Measurements from ENCODE around the gene HBA2. TPM values are rescaled to one million over a fixed set of nuclear protein-coding genes. Genes with fewer than 3 reads are reported as not detected.
"Not testable (repeated sequence)": the region's sequence is repeated elsewhere in the genome, so short reads cannot be mapped to it uniquely, and the experiment has no call there.

HBA2 gene
- total RNA-seq, 1 experiment from 2014 or later: not detected

DNA sequence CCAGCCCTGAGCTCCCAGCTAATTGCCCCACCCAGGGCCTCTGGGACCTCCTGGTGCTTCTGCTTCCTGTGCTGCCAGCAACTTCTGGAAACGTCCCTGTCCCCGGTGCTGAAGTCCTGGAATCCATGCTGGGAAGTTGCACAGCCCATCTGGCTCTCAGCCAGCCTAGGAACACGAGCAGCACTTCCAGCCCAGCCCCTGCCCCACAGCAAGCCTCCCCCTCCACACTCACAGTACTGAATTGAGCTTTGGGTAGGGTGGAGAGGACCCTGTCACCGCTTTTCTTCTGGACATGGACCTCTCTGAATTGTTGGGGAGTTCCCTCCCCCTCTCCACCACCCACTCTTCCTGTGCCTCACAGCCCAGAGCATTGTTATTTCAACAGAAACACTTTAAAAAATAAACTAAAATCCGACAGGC is 2.6 kb upstream of the HBA2 start:
- DNase-seq (ENCODE audit: low read depth): peak; percentile 46
- in situ Hi-C loops (cut with HindIII; ENCODE audit: low pct_unique_long_range_greater_than_20kb, low sequenced_read_pairs): not testable (repeated sequence)

DNA sequence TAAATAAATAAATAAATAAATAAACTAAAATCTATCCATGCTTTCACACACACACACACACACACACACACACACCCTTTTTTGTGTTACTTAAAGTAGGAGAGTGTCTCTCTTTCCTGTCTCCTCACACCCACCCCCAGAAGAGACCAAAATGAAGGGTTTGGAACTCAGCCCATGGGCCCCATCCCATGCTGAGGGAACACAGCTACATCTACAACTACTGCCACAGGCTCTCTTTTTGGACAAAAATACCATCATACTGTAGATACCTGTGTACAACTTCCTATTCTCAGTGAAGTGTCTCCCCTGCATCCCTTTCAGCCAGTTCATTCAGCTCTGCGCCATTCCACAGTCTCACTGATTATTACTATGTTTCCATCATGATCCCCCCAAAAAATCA is 1.9 kb upstream of the HBA2 start:
- in situ Hi-C loops (cut with HindIII; ENCODE audit: low pct_unique_long_range_greater_than_20kb, low sequenced_read_pairs): no loop called here
- DNase-seq (ENCODE audit: low read depth): no peak

- in situ Hi-C loops (cut with HindIII; ENCODE audit: low pct_unique_long_range_greater_than_20kb, low sequenced_read_pairs); DNase-seq (ENCODE audit: low read depth): not testable (repeated sequence)
Measured at GRCh38 chr16:173211-173854, 657 bp downstream of the HBA2 start.

DNA sequence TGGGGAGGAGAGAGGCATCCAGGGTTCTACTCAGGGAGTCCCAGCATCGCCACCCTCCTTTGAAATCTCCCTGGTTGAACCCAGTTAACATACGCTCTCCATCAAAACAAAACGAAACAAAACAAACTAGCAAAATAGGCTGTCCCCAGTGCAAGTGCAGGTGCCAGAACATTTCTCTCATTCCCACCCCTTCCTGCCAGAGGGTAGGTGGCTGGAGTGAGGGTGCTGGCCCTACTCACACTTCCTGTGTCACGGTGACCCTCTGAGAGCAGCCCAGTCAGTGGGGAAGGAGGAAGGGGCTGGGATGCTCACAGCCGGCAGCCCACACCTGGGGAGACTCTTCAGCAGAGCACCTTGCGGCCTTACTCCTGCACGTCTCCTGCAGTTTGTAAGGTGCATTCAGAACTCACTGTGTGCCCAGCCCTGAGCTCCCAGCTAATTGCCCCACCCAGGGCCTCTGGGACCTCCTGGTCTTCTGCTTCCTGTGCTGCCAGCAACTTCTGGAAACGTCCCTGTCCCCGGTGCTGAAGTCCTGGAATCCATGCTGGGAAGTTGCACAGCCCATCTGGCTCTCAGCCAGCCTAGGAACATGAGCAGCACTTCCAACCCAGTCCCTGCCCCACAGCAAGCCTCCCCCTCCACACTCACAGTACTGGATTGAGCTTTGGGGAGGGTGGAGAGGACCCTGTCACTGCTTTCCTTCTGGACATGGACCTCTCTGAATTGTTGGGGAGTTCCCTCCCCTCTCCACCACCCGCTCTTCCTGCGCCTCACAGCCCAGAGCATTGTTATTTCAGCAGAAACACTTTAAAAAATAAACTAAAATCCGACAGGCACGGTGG is 1.5 kb downstream of the HBA2 start:
- peak; percentile 25 for DNase-seq (ENCODE audit: low read depth)
- in situ Hi-C loops (cut with HindIII; ENCODE audit: low pct_unique_long_range_greater_than_20kb, low sequenced_read_pairs): not testable (repeated sequence)

DNA sequence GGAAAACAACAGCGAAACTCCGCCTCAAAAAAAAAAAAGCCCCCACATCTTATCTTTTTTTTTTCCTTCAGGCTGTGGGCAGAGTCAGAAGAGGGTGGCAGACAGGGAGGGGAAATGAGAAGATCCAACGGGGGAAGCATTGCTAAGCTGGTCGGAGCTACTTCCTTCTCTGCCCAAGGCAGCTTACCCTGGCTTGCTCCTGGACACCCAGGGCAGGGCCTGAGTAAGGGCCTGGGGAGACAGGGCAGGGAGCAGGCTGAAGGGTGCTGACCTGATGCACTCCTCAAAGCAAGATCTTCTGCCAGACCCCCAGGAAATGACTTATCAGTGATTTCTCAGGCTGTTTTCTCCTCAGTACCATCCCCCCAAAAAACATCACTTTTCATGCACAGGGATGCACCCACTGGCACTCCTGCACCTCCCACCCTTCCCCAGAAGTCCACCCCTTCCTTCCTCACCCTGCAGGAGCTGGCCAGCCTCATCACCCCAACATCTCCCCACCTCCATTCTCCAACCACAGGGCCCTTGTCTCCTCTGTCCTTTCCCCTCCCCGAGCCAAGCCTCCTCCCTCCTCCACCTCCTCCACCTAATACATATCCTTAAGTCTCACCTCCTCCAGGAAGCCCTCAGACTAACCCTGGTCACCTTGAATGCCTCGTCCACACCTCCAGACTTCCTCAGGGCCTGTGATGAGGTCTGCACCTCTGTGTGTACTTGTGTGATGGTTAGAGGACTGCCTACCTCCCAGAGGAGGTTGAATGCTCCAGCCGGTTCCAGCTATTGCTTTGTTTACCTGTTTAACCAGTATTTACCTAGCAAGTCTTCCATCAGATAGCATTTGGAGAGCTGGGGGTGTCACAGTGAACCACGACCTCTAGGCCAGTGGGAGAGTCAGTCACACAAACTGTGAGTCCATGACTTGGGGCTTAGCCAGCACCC is 2.6 kb downstream of the HBA2 start:
- no peak for DNase-seq (ENCODE audit: low read depth)
- in situ Hi-C loops (cut with HindIII; ENCODE audit: low pct_unique_long_range_greater_than_20kb, low sequenced_read_pairs): no loop called here

DNA sequence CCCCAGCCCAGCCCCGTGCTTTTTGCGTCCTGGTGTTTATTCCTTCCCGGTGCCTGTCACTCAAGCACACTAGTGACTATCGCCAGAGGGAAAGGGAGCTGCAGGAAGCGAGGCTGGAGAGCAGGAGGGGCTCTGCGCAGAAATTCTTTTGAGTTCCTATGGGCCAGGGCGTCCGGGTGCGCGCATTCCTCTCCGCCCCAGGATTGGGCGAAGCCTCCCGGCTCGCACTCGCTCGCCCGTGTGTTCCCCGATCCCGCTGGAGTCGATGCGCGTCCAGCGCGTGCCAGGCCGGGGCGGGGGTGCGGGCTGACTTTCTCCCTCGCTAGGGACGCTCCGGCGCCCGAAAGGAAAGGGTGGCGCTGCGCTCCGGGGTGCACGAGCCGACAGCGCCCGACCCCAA is 3.3 kb downstream of the HBA2 start:
- in situ Hi-C loops (cut with HindIII; ENCODE audit: low pct_unique_long_range_greater_than_20kb, low sequenced_read_pairs); DNase-seq (ENCODE audit: low read depth): not testable (repeated sequence)

- in situ Hi-C loops (cut with HindIII; ENCODE audit: low pct_unique_long_range_greater_than_20kb, low sequenced_read_pairs); DNase-seq (ENCODE audit: low read depth): not testable (repeated sequence)
Measured at GRCh38 chr16:176477-177382, 4.1 kb downstream of the HBA2 start, which contains the start of gene HBA1. Gene HBA1 (plus strand): TSS chr16:176680. CDS start chr16:176717, 37 bp downstream.

GRCh38 chr16:177394-177822 is 4.7 kb downstream of the HBA2 start:
- no peak for DNase-seq (ENCODE audit: low read depth)
- in situ Hi-C loops (cut with HindIII; ENCODE audit: low pct_unique_long_range_greater_than_20kb, low sequenced_read_pairs): no loop called here

GRCh38 chr16:177981-178667 is 5.4 kb downstream of the HBA2 start:
- in situ Hi-C loops (cut with HindIII; ENCODE audit: low pct_unique_long_range_greater_than_20kb, low sequenced_read_pairs): no loop called here
- no peak for DNase-seq (ENCODE audit: low read depth)

GRCh38 chr16:178668-179015 is 6.0 kb downstream of the HBA2 start:
- in situ Hi-C loops (cut with HindIII; ENCODE audit: low pct_unique_long_range_greater_than_20kb, low sequenced_read_pairs): no loop called here
- no peak for DNase-seq (ENCODE audit: low read depth)

GRCh38 chr16:179211-180092 is 6.8 kb downstream of the HBA2 start:
- in situ Hi-C loops (cut with HindIII; ENCODE audit: low pct_unique_long_range_greater_than_20kb, low sequenced_read_pairs): no loop called here
- no peak for DNase-seq (ENCODE audit: low read depth)

- in situ Hi-C loops (cut with HindIII; ENCODE audit: low pct_unique_long_range_greater_than_20kb, low sequenced_read_pairs): no loop called here
- DNase-seq (ENCODE audit: low read depth): no peak
Measured at GRCh38 chr16:180101-180675, 7.5 kb downstream of the HBA2 start, which contains the start of gene HBQ1. Gene HBQ1 (plus strand): TSS chr16:180459. CDS start chr16:180487, 28 bp downstream.

DNA sequence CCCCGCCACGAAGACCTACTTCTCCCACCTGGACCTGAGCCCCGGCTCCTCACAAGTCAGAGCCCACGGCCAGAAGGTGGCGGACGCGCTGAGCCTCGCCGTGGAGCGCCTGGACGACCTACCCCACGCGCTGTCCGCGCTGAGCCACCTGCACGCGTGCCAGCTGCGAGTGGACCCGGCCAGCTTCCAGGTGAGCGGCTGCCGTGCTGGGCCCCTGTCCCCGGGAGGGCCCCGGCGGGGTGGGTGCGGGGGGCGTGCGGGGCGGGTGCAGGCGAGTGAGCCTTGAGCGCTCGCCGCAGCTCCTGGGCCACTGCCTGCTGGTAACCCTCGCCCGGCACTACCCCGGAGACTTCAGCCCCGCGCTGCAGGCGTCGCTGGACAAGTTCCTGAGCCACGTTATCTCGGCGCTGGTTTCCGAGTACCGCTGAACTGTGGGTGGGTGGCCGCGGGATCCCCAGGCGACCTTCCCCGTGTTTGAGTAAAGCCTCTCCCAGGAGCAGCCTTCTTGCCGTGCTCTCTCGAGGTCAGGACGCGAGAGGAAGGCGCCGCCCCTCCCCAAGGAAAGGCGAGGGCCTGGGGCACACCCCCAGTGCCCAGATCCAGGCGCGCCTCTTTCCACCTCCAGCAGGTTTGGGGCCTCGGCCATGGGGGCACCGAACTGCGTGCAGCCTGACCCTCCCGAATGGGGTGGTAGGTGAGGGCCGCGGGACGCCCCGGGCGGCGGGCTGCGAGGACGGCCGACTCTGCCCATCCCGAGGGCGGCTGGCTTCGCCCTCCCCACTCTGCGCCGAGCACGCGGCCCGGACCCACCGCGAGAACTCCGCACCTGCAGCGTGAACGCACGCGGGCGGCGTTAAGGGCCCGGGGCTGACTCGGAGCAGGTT is 8.2 kb downstream of the HBA2 start:
- peak; percentile 72 for DNase-seq (ENCODE audit: low read depth)
- in situ Hi-C loops (cut with HindIII; ENCODE audit: low pct_unique_long_range_greater_than_20kb, low sequenced_read_pairs): no loop called here

DNA sequence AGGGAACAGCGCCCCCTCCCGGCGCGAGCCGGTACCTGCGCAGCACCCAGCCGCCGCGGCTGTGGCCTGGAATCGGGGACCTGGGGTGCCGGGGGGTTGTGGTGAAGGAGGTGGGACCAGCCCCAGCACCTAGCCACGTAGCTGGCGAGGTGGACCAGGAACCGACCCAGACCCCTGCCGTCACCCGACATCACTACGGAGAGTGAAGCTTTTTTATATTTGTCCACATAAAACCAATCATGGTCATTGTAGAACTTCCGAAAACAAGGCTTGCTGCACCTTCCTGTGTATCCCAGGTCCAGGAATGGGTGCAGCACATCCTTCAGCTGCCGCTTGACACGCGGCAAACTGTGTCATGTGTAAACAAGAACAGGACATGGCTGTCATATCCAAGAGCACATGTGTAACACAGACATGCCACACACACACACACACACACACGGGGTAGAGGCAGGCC is 8.9 kb downstream of the HBA2 start:
- in situ Hi-C loops (cut with HindIII; ENCODE audit: low pct_unique_long_range_greater_than_20kb, low sequenced_read_pairs): no loop called here
- no peak for DNase-seq (ENCODE audit: low read depth)

GRCh38 chr16:183005-183404 is 10.3 kb downstream of the HBA2 start:
- in situ Hi-C loops (cut with HindIII; ENCODE audit: low pct_unique_long_range_greater_than_20kb, low sequenced_read_pairs): no loop called here

More at GRCh38 chr16:183005-183404, 10.3 kb downstream of the HBA2 start:
- DNase-seq (ENCODE audit: low read depth): no peak
